NCI-H2107 treated with DMSO at 0.1 percent for 48 hours (cell line): ENCODE results near the gene SYNDIG1.

Source experiments
- DNase-seq: peaks from one replicate; lab custom pipeline; 2025; ENCODE audit not compliant: unreplicated experiment; lab: John Stamatoyannopoulos, UW

SYNDIG1 gene

DNA sequence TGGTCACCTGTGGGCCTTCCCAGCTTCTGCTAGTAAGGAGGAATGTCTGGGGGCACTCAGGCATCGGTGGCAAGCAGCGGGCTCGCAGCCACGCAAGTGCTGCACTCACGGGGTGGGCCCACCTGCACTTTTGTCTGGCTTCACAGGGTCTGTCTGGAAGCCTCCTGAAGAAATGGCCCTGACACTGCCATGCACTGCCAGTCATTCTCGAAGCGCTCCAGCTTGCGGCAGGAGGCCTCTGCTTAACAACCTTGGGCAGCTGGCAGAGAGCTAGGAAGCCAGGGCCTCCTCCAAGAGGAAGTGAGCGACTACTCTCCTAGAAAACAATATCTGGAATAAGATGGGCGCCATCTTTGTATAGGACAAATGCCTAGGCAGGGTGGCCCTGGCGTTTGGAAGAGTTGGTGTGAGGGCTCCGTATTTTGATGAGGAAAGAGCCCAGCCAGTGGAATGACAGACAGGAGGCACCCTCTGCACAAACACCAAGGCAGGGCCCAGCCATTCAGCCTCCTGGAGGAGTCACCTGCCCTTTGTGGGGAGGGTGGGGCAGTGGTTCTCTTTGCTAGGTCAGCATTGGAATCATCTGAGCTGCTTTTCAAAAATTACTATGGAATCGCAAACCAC, 113.9 kb downstream of the SYNDIG1 start:
- DNase-seq = no peak

DNA sequence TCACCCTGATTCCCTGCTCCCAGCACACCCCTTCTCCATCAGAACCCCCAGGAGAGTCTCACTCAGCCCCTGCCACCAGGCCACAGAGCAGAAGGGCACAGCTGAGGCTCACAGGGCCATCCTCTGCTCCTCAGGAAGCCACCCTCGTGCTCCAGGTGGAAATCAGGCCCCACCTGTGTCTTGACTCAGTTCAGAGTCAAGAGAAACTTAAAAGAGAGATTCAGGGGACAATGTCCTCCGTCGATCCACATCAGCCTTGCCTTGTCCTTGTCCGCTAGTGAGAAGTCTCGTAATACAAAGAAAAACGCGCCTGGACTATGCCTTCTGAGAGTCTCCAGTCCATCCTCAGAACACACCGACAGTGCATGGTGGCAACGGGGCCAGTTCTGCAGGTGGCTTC, 114.6 kb downstream of the SYNDIG1 start:
- no peak for DNase-seq

DNA sequence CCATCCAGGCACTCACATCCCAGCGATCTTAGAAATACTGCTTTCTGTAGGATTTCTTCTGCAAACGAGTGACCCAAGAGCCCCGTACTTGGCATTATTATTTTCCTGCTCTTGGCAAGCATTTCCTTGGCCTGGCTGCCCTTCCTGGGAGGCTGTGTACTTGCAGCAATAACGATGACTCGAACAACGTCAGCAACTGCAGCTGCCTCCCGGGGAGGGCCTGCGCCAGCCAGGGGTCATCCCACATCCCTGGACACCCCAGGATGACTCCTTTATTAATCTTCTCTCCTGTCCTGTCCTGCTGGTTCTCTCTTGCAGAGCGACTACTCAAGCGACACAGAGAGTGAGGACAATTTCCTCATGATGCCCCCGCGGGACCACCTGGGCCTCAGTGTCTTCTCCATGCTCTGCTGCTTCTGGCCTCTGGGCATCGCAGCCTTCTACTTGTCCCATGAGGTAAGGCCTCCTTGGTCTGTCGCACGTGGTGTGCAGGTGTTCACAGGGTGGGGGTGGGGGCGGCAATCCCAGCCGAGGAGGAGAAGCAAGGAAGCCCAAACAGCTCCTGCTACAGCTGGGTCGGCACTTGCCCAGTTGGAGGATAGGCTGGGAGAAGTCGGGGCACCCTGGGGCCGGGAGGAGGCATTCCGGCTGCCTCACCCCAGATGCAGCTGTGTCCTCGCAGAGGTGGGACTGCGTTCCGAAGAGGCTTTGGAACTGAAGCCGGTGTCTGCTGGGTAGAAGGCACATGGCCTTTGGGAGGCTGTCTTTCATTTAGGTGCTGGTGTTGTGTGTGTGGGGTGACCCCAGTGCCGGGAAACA, 115.3 kb downstream of the SYNDIG1 start:
- DNase-seq = no peak

DNA sequence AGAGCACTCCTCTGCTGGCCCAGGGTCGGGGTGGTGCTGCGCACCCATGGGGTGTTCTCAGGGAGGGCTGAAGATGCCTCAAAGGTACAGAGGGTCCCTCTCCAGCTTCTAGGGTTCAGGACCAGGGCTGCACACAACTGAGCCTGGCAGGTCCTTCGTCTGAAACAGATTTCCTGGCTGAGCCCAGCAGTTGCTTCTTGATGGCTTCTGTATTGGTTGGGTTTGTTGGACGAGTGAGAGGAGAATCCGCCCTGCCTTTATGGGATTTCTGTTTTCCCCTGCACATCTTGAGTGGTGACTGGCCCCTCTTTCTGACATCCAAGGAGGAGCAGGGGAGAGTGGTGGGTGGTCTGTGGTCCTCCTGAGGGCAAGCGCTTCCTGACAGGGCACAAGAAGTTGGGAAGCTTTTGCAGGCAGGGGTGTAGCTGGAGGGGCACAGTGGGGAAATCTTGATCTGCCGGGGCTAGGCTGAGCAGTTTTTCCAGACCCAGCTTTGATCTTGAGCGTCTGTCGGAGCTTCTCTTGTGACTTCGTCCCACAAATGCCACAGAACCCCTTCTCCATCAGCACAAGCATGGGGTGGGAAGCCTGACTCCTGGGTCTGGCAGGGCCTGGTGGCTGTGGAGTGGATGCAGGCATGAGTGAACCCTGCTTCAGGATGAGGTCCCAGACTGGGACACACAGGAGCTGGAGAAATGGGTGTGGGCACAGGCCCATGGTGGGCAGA, 116.5 kb downstream of the SYNDIG1 start:
- DNase-seq = no peak

DNA sequence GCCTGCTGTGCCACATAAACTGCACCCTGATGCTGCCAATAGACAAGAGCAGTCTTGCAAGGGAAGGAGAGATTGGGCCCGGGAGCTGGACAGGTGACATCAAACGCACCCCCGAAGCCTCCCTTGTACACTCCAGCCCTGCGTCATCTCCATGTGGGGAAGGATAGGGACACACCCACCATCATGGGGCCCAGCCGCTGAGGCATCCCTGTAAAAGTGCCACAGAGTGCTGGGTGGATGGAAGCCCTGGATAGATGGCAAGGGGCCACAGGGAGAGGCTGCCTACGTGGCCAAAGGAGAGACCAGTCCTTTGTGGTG, 117.1 kb downstream of the SYNDIG1 start:
- no peak for DNase-seq

DNA sequence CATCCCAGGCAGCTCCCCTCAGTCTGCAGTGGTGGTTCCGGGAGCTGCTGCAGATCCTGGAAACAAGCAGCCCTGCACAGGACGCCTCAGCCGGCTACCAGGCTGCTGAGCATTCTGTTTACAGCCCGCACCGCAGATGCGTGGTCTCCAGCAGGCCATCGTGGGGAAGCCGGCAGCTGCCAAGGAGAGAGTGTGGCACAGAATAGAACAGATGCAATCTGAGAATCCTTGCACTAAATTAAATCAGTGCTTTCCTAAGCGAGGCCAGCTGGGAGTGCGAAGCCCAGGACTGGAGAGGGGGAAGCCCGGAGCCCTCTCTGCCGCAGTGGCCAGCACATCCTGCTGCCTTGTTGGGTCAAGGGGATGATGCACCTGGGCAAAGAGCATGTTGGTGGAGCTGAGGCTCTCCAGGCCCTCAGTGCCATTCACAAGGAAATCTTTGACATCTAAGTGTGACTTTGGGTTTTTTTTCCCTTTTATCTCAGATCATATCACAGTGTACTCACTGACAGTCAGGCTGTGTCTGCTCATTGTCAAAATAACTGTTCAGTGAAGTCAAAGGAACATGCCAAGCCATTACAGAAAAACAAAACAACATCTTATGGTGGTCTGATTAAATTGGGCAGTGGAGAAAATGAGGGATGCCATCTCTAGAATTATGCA, 118.1 kb downstream of the SYNDIG1 start:
- DNase-seq = no peak

DNA sequence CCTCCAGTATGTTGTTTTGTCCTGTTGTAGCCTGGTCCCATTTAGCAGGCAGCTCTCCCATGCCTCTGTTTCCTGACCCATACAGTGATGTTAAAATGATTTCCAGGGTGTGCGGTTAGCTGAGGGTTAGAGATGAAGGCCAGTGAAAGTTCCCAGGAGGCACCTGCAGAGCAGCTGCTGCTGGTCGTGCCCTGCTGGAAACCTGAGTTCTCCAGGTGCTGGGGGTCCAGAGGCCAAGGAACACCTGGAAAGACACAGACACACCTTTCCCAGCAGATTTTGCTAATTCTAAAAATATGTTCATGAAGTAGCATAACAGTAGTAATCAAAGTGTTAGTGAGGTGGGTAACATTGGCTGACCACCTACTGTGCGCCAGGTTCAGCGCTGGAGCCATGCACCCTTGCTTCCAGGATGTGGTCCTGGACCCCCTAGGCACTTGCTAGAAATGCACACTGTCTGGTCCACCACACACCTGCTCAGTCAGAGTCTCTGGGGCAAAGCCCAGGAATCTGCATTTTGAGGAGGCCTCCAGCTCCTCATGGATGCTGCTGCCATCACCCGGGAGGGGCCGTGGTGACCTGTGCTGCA, 118.7 kb downstream of the SYNDIG1 start:
- no peak for DNase-seq

DNA sequence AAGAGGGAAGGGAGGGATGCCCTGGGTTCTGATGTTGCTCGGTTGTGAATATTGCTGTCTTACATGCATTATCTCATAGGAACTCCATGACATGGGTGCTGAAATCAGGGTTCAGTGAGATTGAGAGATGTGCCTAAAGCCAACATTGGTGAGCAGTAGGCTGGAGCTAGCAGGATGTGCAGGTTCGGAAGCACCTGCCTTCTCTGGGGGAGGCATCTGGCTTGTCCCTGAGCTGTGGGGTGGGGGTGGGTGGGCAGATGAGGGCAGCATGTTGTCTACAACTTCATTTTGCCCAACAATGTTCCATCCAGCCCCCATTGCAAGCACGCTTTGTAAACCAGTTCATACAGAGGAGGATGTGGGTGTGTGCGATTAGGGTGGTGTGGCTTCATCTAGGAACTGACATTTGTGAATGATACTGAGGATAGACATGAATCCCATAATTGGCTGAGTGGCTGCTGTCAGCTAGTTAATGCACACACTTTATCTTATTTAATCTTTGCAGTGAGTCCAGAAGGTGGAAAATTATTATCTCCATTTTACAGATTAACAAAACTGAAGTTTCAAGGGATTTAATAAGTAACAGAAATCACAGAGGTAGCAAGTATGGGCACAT, 119.4 kb downstream of the SYNDIG1 start:
- no peak for DNase-seq

DNA sequence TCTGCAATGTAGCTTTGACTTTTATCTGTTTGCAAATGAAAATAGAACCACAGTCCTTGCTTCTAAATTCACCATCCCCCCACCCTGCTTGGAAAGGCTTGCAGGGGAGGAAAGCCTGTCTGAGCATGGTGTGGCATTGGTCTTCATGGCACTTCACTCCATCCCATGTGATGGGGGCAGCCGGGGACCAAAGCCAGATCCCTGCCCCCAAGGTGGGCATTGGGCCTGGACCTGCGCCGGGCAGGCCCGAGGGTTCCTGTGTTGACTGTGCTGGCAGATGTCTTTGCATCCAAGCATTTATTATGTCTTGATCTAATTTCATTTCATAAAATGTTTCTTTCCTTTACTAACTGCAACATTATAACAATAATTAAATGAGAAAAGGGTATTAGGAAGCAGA, 120.0 kb downstream of the SYNDIG1 start:
- DNase-seq = no peak

DNA sequence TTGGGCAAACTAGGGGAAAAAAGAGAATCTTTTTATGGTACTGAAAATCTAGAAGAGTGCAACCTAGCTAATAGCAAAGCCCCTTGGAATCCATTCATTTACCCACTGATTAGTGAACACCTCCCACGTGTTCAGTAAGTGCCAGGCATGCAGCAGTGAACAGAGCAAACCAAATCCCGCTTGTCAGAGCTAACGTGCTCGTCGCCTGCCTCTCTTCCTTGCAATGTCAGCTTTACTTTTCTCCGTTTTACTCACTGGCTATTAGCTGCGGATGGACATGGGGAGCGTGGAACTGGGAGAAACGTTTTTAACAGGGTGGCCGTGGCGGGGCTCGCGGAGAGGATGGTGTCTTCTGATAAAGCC, 120.4 kb downstream of the SYNDIG1 start:
- DNase-seq = no peak

DNA sequence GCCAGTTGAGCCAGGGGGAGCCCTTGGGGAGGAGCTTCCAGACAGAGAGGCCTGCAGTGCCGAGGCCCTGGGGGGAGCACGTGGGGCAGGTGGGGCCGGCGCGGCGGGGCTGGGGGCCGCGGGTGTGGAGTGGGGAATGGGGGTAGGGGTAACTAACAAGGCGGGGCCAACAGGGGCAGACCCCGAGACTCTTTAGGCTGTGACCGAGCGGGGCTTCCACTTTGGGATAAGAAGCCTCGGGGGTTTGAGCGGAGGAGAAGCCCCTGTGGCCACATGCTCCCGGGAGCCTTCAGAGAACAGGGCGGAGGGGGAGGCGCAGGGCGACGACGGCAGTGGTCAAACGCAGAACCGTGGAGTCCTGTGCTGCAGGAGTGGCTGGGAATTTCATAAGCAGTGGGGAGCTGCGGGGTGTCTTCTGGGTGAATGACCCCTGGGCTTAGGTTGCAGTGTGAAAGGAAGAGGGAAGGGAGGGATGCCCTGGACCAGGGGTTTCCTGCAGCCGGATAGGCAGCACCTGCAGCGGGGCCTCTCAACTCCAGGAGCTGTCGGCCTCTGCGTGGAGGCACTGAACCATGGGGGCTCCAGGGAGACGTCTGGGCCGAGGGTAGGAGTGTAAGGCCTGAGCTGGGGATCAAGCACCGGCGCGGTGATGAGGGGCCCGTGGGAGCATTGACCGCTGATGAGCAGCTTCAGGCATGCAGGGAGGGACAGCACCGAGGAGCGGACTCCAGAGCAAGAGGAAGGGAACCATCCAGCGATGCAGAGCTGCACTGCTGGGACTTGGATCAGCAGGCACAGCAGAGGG, 121.0 kb downstream of the SYNDIG1 start:
- DNase-seq = no peak

DNA sequence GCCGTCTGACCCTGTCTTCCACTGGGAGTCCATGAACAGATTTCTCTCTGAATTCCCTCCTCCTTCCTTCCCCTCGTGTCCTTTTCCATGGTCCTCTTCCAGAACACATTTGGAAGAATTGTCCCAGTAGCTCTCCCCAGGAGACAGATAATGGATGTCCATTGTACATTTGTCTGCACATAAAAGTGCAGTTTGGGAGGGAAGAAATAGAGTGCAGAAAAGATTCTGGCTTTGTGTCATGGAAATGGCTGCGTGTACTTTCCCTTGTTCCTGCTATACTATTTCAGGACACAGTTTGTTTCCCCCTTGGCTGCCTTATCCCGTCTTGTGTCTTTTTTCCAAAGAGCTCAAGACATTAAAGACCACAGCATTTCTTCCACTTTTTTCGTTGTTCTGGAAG, 127.6 kb downstream of the SYNDIG1 start:
- DNase-seq = no peak

DNA sequence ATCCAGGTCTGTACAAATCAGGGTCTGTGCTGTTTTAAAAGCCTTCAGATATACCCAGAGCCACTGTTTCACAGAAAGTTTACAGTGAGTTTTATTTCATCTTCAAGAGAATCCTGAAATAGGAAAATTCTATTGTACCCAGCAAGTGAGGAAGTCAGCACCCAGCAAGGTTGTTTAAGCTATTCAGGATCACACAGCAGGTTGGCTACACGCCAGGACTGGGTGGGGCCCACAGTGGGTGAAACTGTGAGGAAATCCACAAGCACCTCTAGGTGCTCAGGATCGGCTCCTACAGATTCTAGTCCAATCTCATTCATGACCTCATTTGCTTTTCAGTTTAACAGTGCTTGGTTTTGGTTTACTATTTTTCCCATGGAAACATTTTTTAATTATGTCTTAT, 128.9 kb downstream of the SYNDIG1 start:
- DNase-seq = no peak

DNA sequence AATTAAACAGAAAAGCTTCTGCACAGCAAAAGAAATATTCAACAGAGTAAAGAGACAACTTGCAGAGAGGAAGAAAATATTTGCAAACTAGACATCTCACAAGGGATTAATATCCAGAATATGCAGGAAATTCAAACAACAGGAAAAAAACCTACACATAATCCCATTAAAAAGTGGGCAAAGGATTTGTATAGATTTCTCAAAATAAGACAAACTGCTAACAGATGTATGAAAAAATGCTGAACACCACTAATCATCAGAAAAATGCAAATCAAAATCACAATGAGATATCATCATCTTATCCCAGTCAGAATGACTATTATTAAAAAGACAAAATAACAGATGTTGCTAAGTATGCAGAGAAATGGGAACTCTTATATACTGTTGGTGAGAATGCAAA, 129.6 kb downstream of the SYNDIG1 start:
- DNase-seq = no peak

DNA sequence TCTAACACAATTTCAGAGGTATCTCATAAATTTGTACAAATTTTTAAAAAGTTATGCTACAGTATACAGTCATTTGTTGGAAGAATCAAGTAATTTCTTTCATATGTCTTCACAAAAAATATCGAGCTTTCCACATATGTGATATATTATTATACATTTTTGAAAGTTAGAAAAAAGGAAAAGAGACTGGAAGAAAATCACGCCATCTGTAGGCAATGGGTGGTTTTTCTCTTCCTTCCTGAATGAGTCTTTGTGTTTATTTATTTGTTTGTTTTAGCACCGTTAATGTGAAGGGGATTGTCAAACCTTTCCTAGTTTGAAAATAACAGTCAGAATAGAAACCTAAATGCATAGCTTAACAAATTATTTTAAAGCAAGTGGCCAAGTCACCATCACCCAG, 130.6 kb downstream of the SYNDIG1 start:
- DNase-seq = no peak

DNA sequence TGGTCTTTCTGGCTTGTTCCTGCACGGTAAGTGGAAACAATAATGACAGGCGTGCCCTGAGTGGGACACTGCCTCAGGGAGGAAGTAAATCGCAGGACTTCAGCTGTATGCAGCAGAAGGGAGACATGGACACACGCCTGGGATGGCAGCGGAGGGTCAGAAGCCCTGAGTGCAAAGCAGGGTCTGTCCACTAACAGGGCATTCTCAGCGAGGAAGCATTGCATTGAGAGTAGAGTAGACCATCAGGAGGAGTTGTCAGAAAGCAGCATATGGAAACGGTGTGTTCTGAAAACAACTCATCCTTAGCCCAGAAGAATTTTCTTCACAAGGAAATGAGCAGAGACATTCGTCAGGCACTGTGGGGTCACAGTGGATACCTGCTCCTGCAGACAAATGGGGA, 134.0 kb downstream of the SYNDIG1 start:
- DNase-seq = no peak

DNA sequence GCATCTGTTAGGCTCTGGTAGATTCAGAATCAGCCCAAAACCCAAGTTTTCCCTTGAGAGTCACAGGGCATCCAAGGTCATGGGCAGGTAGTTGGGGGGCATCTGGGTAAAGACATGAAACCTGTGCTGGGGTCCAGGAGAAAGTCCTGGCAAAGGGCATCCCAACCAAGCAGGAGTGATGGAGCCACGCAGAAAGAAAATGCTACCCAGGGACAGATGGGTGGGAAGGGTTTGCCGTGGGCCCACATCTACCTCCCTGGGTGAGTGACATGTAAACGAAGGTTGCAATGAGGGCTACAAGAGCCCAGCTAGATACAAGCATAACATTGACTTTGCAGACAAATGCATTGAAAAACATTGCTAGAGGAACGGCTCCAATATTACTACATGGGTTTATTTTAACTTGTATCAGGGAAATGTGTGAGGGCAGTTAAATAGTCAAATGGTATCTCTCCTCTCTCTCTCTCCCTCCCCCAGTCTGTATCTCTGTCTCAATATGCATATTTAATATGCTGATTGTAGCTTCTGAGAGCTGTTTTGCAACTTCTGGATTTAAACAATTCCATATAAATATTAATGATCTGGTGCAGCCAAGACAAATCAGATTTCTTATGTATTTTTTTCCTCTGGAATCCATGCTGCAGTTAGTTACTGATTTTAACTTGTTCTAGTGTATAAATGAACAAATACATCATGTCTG, 135.7 kb downstream of the SYNDIG1 start:
- no peak for DNase-seq

DNA sequence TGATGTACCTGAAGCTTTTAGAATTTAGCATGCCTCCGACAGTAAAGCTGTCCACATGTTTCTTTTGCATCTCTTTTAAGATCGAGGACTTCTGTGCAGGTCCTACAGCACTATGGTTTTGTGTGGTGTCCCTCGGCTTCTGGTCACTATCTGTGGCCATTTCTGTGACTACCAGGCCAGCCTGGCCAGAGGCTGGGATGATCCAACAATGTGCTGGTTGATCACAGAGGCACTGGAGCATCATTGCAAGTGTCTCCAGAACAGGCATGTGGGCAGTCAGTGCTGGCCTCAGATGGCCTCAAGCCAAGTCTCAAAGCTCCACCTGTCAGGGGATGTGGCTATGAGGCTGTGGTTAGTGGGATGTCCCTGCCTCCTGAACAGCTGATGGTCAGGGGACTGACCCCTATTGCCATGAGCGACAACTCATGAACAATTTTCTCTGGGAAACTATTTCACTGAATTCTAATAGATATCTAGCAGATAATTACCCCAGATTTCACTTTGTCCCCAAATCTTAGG, 136.6 kb downstream of the SYNDIG1 start:
- DNase-seq = no peak

DNA sequence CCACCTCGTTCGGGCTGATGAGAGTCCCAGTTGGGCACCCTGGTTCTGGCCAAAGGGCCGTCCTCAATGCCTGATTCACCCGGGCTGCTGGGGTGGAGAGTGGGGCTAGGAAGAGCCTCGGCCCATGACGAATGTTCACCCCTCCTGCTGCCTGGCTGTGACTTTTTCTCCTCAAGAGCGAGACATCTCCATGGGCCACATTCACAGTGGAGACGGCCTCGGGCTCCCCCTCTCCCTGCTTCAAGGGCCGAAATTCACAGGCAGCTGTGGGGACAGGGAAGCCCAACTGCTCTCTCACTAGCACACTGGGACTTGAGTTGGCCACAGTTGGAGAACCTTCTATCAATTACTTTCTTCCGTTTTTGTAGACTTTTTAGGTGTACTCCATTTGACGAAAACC, 138.0 kb downstream of the SYNDIG1 start:
- no peak for DNase-seq
